Nephron progenitor cell (in vitro differentiated cells): ENCODE data around the gene CLEC18B.
"Not testable (repeated sequence)": the region's sequence is repeated elsewhere in the genome, so short reads cannot be mapped to it uniquely, and the experiment has no call there.

Experiments
- DNase-seq: peaks from one replicate; pipeline ENCODE4 v3.0.0; 2021
- H3K27ac Mint-ChIP-seq: 2 replicates; pipeline ENCODE4 v1.8.0; 2021; ENCODE audit warnings: mild to moderate bottlenecking, moderate library complexity, mixed read lengths
- H3K27me3 Mint-ChIP-seq: 2 replicates; pipeline ENCODE4 v1.8.0; 2021; ENCODE audit warnings: mild to moderate bottlenecking, low read depth, mixed read lengths; ENCODE audit not compliant: poor library complexity
- H3K36me3 Mint-ChIP-seq: 2 replicates; pipeline ENCODE4 v1.8.0; 2021; ENCODE audit warnings: low read depth, mixed read lengths
- H3K4me1 Mint-ChIP-seq: 2 replicates; pipeline ENCODE4 v1.8.0; 2021; ENCODE audit warnings: mixed read lengths
- H3K4me3 Mint-ChIP-seq: 2 replicates; pipeline ENCODE4 v1.8.0; 2021; ENCODE audit warnings: mild to moderate bottlenecking, moderate library complexity, mixed read lengths
- H3K9me3 Mint-ChIP-seq: 2 replicates; pipeline ENCODE4 v1.8.0; 2021; ENCODE audit warnings: mild to moderate bottlenecking, moderate library complexity, mixed read lengths
- TF ChIP-seq, protein P1 (sequence below): fragments of 200-600 bp; sonication (generic); IDR thresholded peaks from 2 replicates; pipeline ENCODE4 v1.5.0; 2021; ENCODE audit warnings: antibody characterized with exemption

CLEC18B gene

DNA sequence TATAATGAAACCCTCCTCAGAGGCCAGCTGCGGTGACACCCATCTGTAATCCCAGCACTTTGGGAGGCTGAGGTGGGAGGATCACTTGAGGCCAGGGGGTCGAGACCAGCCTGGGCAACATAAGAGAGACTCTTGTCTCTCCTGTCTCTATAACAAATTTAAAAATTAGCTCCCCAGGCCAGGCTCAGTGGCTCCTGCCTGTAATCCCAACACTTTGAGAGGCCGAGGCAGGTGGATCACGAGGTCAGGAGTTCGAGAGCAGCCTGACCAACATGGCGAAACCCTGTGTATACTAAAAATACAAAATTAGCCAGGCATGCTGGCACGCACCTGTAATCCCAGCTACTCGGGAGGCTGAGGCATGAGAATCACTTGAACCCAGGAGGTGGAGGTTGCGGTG is 27.1 kb downstream of the CLEC18B start:
- not testable (repeated sequence) for DNase-seq, H3K27ac Mint-ChIP-seq, H3K27me3 Mint-ChIP-seq, H3K9me3 Mint-ChIP-seq, H3K4me3 Mint-ChIP-seq, H3K36me3 Mint-ChIP-seq
- peaks cover 32% of the 10 kb centered on the region for H3K4me1 Mint-ChIP-seq

DNA sequence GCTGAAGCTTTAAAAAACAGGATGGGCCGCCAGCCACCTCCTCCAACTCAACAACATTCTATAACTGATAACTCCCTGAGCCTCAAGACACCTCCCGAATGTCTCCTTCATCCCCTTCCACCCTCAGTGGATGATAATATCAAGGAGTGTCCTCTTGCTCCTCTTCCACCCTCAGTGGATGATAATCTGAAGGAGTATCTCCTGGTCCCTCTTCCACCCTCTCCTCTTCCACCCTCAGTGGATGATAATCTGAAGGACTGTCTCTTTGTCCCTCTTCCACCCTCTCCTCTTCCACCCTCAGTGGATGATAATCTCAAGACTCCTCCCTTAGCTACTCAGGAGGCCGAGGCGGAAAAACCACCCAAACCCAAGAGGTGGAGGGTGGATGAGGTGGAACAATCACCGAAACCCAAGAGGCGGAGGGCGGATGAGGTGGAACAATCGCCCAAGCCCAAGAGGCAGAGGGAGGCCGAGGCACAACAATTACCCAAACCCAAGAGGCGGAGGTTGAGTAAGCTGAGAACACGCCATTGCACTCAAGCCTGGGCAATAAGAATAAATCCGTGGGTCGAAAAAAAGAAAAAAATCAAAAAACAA is 29.7 kb downstream of the CLEC18B start:
- Mint-ChIP-seq H3K4me1 (peaks cover 14% of the 10 kb centered on the region), H3K27ac (peak overlapping the region; percentile 73)
- not testable (repeated sequence) for H3K36me3 Mint-ChIP-seq, DNase-seq, H3K4me3 Mint-ChIP-seq, H3K9me3 Mint-ChIP-seq, H3K27me3 Mint-ChIP-seq

DNA sequence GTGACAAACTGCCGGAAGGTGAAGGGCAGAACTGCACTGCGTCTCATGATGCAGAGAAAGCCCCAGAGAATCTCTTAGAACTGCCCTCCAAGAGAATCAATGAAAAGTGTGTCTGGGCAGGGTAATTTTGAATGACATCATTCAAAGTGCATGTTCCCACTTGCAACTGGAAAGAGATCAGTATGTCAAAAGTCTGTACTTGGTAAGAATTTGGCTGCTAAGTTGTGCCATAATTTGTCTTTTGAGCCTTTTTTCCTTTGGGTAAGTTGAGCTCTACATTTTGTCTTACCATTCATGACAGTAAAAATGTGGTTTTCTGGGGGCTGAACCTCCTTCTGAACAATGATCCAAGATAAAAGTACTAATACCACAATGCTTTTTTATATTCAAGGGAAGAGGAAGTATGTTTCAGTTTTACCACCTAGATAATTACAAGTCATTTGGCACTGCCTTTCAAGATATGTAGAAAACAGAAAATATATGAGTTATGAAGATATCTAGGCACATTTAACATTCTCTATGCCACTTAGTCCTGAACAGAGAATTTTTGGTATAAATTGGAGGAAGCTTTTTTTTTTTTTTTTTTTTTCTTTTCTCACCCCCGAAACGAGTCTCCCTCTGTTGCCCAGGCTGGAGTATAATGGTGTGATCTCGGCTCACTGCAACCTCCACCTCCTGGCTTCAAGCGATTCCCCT is 38.8 kb downstream of the CLEC18B start:
- H3K9me3 Mint-ChIP-seq, H3K4me3 Mint-ChIP-seq, H3K36me3 Mint-ChIP-seq, DNase-seq, H3K27ac Mint-ChIP-seq, H3K27me3 Mint-ChIP-seq, H3K4me1 Mint-ChIP-seq: not testable (repeated sequence)

DNA sequence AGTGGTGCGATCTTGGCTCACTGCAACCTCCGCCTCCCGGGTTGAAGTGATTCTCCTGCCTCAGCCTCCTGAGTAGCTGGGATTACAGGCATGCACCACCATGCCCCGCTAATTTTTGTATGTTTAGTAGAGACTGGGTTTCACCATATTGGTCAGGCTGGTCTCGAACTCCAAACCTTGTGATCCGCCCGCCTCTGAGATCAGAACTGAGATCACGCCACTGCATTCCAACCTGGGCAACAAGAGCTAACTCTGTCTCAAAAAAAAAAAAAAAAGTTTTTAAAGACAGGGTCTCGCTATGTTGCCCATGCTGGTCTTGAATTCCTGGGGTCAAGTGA is 47.5 kb downstream of the CLEC18B start:
- not testable (repeated sequence) for DNase-seq, H3K4me1 Mint-ChIP-seq, H3K27ac Mint-ChIP-seq, H3K9me3 Mint-ChIP-seq, H3K36me3 Mint-ChIP-seq, H3K4me3 Mint-ChIP-seq
- peaks cover 18% of the 10 kb centered on the region for H3K27me3 Mint-ChIP-seq

DNA sequence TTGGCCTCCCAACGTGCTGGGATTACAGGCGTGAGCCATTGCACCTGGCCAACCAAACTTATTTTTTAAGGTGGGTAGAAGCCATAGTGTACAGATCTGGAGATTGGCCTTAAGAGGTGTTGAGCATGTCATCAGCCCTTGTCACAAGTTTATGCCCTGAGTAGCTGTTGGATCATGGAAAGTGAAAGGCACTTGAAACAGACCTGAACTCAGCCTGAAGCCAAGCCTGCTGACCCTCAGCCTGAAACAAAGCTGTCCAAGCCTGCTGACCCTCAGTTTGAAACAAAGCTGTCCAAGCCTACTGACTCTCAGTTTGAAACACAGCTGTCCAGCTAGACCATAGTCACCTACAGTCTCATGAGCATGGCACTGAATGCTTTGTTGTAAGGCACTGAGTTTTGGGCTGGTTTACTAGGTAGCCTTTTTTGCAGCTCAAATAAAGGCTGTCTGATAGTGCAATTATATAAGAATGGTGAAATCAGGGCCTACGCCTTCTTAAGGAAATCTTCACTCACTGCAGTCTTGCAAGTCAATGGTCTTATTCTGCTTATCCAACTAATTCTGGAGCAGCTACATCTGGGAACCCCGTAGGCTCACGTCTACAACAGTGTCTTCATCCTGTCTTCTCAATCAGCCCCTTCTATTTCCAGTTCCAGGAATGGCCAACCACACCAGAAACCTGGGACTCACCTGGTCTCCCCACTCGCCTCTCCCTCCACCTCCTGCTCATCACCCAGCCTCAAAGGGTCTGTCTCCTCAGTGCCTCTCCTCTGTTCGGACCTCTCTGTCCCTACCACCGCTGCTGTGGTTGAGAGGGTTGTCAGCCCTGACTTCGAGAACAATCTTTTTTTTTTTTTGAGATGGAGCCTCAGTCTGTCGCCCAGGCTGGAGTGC is 48.1 kb downstream of the CLEC18B start:
- H3K27me3 Mint-ChIP-seq = peaks cover 18% of the 10 kb centered on the region
- no peaks in the 10 kb centered on the region for H3K4me1 Mint-ChIP-seq
- TF ChIP-seq, protein P1, sequence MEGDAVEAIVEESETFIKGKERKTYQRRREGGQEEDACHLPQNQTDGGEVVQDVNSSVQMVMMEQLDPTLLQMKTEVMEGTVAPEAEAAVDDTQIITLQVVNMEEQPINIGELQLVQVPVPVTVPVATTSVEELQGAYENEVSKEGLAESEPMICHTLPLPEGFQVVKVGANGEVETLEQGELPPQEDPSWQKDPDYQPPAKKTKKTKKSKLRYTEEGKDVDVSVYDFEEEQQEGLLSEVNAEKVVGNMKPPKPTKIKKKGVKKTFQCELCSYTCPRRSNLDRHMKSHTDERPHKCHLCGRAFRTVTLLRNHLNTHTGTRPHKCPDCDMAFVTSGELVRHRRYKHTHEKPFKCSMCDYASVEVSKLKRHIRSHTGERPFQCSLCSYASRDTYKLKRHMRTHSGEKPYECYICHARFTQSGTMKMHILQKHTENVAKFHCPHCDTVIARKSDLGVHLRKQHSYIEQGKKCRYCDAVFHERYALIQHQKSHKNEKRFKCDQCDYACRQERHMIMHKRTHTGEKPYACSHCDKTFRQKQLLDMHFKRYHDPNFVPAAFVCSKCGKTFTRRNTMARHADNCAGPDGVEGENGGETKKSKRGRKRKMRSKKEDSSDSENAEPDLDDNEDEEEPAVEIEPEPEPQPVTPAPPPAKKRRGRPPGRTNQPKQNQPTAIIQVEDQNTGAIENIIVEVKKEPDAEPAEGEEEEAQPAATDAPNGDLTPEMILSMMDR = no peak
- no peaks in the 10 kb centered on the region for H3K36me3 Mint-ChIP-seq
- H3K9me3 Mint-ChIP-seq = no peaks in the 10 kb centered on the region
- peak overlapping the region; percentile 53 for H3K27ac Mint-ChIP-seq
- H3K4me3 Mint-ChIP-seq = no peak overlapping the region
- no peak for DNase-seq

DNA sequence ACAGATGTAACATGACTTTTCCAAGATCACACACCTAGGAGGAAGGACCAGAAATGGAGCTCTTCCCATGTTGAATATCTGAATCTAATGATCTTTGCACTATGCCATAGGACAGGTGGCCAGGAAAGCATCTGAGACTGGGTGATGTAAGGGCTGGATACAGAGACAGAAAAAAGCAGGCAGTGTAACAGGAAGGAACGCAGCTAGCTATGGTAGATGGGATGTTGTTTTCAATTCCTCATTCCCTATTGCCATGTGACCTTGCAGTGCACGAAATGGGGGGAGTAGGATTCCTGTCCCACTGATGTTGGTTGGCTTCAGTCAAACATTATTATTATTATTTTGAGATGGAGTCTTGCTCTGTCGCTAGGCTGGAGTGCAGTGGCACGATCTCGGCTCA is 48.9 kb downstream of the CLEC18B start:
- Mint-ChIP-seq H3K9me3 (no peaks in the 10 kb centered on the region), H3K27ac (no peak overlapping the region), H3K27me3 (peaks cover 18% of the 10 kb centered on the region), H3K4me3 (no peak overlapping the region), H3K4me1 (peaks cover 3% of the 10 kb centered on the region), H3K36me3 (no peaks in the 10 kb centered on the region)
- TF ChIP-seq, protein P1 = no peak
- DNase-seq = no peak

DNA sequence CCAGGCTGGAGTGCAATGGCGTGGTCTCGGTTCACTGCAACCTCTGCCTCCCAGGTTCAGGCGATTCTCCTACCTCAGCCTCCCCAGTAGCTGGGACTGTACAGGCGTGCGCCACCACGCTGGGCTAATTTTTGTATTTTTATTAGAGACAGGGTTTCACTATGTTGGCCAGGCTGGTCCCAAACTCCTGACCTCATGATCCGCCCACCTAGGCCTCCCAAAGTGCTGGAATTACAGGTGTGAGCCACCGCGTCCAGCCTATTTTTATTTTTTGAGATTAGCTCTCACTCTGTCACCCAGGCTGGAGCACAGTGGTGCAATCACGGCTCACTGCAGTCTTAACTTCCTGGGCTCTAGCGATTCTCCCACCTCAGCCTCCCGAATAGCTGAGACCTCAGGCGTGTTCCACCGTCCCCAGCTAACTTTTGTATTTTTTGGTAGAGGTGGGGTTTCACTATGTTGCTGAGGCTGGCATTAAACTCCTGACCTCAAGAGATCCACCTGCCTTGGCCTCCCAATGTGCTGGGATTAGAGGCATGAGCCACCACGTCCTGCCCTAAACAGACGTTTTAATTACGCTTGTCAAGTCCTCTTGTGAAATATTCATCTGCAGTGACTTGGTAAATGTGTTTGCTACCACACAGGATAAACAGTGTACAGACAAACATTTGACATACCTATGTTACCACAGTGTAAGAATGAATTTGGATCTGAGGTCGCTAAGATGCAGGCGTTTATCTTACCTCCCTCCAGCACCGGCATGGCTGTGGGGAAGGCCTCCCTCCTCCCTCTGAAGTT is 50.7 kb downstream of the CLEC18B start:
- DNase-seq, H3K36me3 Mint-ChIP-seq, H3K4me3 Mint-ChIP-seq, H3K9me3 Mint-ChIP-seq, H3K27ac Mint-ChIP-seq: not testable (repeated sequence)
- Mint-ChIP-seq H3K27me3 (peaks cover 18% of the 10 kb centered on the region), H3K4me1 (peaks cover 14% of the 10 kb centered on the region)

DNA sequence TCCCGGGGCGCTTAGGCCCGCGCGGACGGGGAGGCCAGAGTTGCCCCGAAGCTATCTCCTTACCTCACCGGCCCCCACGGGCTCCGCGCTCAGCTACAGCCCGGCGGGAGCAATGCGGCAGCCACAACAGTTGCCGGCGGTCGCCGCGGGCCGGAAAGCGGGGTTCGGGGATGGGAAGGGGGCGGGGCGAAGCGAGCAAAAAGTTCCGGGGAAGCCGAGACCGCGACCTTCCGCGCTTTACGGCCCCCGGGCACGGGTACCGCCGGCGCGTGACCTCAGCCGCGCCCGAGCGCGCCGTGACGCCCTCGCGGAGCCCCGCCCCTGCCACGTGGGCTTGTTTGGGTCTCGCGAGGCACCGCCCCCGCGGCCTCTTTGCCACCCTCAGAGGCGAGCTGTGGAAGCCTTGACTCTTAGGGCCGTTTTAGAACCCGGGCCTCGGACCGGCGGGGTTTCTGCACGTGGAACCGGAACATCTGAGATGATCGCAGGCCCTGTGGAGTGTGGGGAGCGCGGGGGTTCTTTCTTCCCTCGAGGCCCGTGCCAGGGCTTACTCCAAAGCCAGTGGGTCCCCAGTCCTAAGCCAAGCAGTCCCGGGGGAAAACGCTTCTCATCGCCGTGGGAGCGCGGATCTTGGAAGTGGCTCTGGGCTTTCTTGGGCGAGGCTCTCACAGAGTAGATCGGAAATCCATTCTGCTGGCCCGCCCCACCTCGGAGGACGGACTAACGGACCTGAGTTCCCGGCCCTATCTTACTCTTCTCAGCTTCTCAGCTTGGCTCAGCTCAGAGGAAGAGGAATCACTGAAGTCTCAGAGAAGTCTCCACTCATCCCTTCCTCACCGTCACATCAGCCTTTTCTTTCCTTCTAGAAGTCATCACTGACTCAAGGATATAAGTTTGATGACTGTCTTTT is 53.0 kb downstream of the CLEC18B start:
- H3K9me3 Mint-ChIP-seq, H3K27ac Mint-ChIP-seq, H3K36me3 Mint-ChIP-seq: not testable (repeated sequence)
- H3K4me1 Mint-ChIP-seq = peaks cover 14% of the 10 kb centered on the region
- DNase-seq = peak; percentile 95
- H3K4me3 Mint-ChIP-seq = peak overlapping the region; percentile 94
- peaks cover 16% of the 10 kb centered on the region for H3K27me3 Mint-ChIP-seq

DNA sequence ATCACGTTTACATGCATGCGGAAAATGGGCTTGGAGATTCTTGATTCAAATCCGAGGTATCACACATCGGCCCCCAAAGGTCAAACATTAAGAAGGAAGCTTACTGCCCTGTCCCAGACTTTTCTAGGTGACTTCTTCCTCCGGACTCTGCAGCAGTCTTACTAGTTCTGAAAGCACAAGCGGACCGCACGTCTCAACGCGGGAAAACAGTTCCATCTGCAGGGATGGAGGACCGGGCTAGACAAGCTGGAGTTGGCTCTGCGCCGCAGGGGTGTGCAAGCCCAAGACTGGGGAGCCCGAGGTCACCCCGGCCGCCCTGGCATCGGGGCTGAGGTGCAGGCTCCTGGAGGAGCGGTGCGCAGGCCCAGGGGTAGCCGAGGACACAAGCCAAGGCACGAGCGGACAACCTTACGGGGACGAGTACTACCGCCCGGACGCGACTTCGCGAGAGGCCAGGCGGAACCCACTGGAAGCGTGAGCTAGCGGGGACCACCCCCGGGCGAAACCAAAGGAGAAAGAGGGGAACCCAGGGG is 53.7 kb downstream of the CLEC18B start:
- H3K4me3 Mint-ChIP-seq = peak overlapping the region; percentile 94
- not testable (repeated sequence) for DNase-seq, H3K36me3 Mint-ChIP-seq

DNA sequence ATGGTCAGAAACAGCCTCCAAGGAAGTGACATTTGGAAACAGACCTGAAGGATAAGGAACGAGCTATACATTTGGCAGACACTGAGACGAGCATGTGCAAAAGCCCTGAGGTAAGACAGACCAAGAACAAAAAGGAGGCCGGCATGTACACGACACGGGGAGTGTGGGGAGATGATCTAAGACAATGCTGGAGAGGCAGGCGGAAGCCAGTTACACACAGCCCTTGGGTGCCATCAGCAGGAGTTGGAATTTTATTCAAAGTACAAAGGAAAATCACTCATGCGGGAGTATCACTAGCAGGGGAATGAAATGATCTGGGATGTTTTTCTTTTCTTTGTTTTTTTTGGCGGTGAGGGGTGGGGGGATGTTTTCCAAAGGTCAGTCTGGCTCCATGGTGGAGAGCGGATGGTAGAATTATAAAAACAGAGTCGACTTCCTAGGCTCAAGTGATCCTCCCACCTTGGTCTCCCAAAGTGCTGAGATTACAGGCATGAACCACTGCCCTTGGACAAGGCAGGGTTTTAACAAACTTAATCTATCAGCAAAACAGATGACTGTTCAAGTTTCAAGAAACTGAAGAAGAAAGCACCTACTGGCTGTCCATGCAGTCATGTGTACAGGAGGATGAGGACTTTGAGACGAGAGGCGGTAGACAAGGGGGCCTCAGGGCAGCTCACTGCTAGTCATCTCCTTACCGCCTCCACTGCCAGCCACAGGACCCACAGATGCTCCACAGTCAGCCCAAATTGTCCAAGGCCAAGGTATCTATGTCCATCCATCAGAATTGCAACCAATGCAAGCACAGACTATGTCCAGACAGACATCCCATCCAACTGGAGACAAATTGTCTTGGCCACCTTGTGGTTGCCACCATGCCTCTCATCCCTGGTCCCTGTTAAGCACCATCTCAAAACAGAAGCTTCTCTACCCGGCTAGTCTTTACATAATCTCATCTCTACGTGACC is 59.4 kb downstream of the CLEC18B start:
- not testable (repeated sequence) for H3K27ac Mint-ChIP-seq, H3K27me3 Mint-ChIP-seq, DNase-seq, H3K9me3 Mint-ChIP-seq
- Mint-ChIP-seq H3K4me1 (peaks cover 12% of the 10 kb centered on the region), H3K36me3 (peaks cover 25% of the 10 kb centered on the region), H3K4me3 (peak overlapping the region; percentile 16)

More for the DNA sequence above, 53.7 kb downstream of the CLEC18B start:
- peaks cover 11% of the 10 kb centered on the region for H3K27me3 Mint-ChIP-seq
- peaks cover 14% of the 10 kb centered on the region for H3K4me1 Mint-ChIP-seq
- H3K9me3 Mint-ChIP-seq = not testable (repeated sequence)
- peak overlapping the region; percentile 94 for H3K27ac Mint-ChIP-seq
